Keratinocyte (primary cell): ENCODE measurements around the gene RASIP1.

Source experiments
- EZH2 ChIP-seq: IDR thresholded peaks from one replicate; pipeline ENCODE4 v1.6.1; 2012; ENCODE audit warnings: inconsistent platforms, mild to moderate bottlenecking, low read length, moderate library complexity
- TF ChIP-seq, protein P1 (sequence below), 3 experiments: IDR thresholded peaks in 1 of 3; conservative IDR thresholded peaks in 1 of 3; optimal IDR thresholded peaks in 1 of 3; 2 replicates in 2 of 3; 3 replicates in 1 of 3; pipeline versions ENCODE3 to v1.5.1; 2011; ENCODE audit warnings: low read length in 3 of 3, mild to moderate bottlenecking in 3 of 3, moderate library complexity in 2 of 3, control low read depth in 1 of 3, inconsistent platforms in 1 of 3; ENCODE audit not compliant: insufficient read depth in 2 of 3; ENCODE audit errors: extremely low read depth in 1 of 3

DNA sequence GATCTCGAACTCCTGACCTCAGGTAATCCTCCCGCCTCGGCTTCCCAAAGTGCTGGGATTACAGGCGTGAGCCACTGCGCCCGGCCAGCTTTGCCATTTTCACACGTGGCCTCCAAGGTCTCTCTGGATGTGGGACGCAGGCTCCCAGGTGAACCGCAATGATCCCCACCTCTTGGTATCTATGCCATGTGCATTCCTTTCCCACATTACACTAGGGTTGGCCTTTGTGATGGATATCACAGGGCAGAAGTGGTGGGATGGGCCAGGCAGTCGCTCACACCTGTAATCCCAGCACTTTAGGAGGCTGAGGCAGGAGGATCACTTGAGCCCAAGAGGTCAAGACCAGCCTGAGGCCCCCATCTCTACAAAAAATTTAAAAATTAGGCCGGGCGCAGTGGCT, 37.3 kb upstream of the RASIP1 start:
- TF ChIP-seq, protein P1, sequence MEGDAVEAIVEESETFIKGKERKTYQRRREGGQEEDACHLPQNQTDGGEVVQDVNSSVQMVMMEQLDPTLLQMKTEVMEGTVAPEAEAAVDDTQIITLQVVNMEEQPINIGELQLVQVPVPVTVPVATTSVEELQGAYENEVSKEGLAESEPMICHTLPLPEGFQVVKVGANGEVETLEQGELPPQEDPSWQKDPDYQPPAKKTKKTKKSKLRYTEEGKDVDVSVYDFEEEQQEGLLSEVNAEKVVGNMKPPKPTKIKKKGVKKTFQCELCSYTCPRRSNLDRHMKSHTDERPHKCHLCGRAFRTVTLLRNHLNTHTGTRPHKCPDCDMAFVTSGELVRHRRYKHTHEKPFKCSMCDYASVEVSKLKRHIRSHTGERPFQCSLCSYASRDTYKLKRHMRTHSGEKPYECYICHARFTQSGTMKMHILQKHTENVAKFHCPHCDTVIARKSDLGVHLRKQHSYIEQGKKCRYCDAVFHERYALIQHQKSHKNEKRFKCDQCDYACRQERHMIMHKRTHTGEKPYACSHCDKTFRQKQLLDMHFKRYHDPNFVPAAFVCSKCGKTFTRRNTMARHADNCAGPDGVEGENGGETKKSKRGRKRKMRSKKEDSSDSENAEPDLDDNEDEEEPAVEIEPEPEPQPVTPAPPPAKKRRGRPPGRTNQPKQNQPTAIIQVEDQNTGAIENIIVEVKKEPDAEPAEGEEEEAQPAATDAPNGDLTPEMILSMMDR (optimal IDR thresholded peaks at IDR 0.05 in 1 of 3, IDR thresholded peaks at IDR 0.05 in 1 of 3, conservative IDR thresholded peaks at IDR 0.05 in 1 of 3; ENCODE audit: extremely low read depth in 1 of 3, insufficient read depth in 2 of 3, low read length in 3 of 3): no peak
- TF ChIP-seq EZH2: no peak
